Ectodermal cell (in vitro differentiated cells): ENCODE measurements around the gene TRAT1.

ENCODE experiments used
- H3K27ac ChIP-seq: 2 replicates; pipeline ENCODE4 v1.7.0; 2013; ENCODE audit warnings: mild to moderate bottlenecking, low read depth, low read length; ENCODE audit not compliant: insufficient read depth, poor library complexity, severe bottlenecking
- H3K27me3 ChIP-seq: 2 replicates; pipeline ENCODE4 v1.7.0; 2013; ENCODE audit warnings: mild to moderate bottlenecking, low read length; ENCODE audit not compliant: insufficient read depth, control insufficient read depth, poor library complexity, severe bottlenecking
- H3K36me3 ChIP-seq: one replicate; pipeline ENCODE4 v1.7.0; 2013; ENCODE audit warnings: low read length; ENCODE audit not compliant: control insufficient read depth, insufficient read depth
- H3K4me1 ChIP-seq: one replicate; pipeline ENCODE4 v1.7.0; 2013; ENCODE audit warnings: low read length; ENCODE audit not compliant: control insufficient read depth, insufficient read depth
- H3K4me3 ChIP-seq: 2 replicates; pipeline ENCODE4 v1.7.0; 2013; ENCODE audit warnings: low read depth, low read length, control low read depth; ENCODE audit not compliant: insufficient read depth
- H3K9me3 ChIP-seq: 2 replicates; pipeline ENCODE4 v1.7.0; 2013; ENCODE audit warnings: mild to moderate bottlenecking, low read length, moderate library complexity; ENCODE audit not compliant: control insufficient read depth
- WGBS, 2 experiments: methylation state at CpG; one replicate each; pipeline ENCODE4 v1.1.7; 2013; ENCODE audit warnings: missing lambda C conversion rate in 2 of 2; 5-methylcytosine and 5-hydroxymethylcytosine counted together

The TRAT1 gene

DNA sequence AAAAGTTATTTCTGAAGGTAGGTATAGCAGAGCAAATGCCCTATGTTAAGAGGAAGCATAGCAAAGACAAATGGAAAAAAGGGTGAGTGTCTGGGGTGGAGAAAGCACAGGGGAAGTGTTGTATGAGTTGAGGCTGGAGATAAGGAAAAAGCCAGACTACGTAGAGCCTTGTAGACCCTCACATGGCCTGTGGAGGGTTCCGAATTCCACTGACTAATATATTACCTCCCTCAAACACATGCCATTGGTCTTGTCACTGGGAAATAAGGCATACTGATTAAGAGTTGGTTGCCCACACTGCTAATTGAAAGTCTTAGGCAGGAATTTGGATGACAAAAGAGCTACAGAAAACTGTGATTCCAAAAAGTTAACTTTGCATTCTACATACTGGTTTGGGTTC, 65.2 kb downstream of the TRAT1 start:
- 97 to 100% methylated on average over 1 to 2 of the region's 2 CpGs for WGBS, 2 experiments
- H3K36me3 ChIP-seq: no peaks in the 10 kb centered on the region
- no peak overlapping the region for H3K27ac ChIP-seq
- no peaks in the 10 kb centered on the region for H3K4me1 ChIP-seq
- H3K4me3 ChIP-seq: no peak overlapping the region
- H3K27me3 ChIP-seq: no peaks in the 10 kb centered on the region
- H3K9me3 ChIP-seq: no peaks in the 10 kb centered on the region

DNA sequence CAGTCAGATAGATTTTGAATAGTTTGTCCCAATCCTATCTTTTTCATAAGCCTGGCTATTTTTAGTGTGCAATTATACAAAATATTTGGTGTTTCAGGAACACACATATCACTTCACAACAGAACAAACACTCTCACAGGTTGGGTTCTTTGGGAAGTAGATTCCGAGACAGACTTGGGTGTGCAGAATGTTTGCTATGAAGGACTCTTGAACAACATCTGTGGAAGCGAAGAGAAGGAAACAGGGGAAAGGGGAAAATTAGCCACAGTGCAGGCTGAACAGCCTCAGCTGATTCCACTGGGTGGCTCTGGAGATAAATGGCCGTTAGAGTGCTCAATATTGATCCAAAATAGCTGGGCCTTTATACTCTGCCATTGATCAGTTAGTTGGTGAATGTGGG, 69.2 kb downstream of the TRAT1 start:
- Histone ChIP-seq H3K9me3 (no peaks in the 10 kb centered on the region), H3K36me3 (no peaks in the 10 kb centered on the region), H3K4me3 (no peak overlapping the region), H3K27me3 (no peaks in the 10 kb centered on the region), H3K27ac (no peak overlapping the region), H3K4me1 (no peaks in the 10 kb centered on the region)
- WGBS, 2 experiments: 91 to 93% methylated on average over 3 of the region's 3 CpGs

DNA sequence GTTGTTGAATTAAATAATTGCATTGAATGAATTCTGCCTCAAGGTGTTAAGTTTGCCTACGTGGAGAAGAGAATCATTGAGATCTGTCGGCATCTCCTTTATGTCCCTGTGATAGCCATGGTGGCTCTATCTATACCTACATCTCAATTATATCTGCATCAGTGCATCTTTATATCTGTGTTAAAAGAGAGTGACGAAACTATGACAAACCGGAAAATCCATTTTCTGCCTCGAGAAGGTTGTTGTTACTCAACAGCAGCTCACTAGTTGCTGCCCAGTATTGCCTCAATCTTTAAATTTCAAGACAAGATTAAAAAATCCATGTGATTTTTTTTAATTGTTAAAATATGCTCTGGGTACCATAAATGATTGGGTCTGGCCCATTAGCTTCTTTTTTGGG, 72.4 kb downstream of the TRAT1 start:
- H3K4me3 ChIP-seq: no peak overlapping the region
- H3K36me3 ChIP-seq: no peaks in the 10 kb centered on the region
- H3K27ac ChIP-seq: no peak overlapping the region
- H3K9me3 ChIP-seq: no peaks in the 10 kb centered on the region
- H3K4me1 ChIP-seq: no peaks in the 10 kb centered on the region
- 98 to 99% methylated on average over 5 of the region's 5 CpGs for WGBS, 2 experiments
- no peaks in the 10 kb centered on the region for H3K27me3 ChIP-seq

DNA sequence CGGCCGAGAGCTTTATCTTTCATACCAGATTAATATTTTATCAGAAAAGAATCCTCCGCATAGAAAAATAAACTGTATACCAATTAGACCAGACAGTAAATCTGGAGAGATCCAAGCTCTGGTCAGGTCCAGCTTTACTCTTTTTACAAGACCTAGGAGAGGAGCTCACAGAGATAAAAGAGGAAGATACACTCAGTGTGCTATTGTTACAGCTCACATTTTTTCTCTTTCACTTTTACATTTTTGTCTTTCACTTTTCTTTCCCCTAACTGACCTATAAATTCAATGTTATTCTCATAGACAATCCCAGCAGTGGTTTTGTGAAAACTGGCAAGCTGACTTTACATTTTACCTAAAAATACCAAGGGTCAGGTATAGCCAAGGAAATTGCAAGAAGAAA, 75.3 kb downstream of the TRAT1 start:
- WGBS, 2 experiments: 98 to 100% methylated on average over 3 of the region's 3 CpGs
- Histone ChIP-seq H3K27me3 (no peaks in the 10 kb centered on the region), H3K4me3 (no peak overlapping the region), H3K4me1 (no peaks in the 10 kb centered on the region), H3K36me3 (no peaks in the 10 kb centered on the region), H3K27ac (no peak overlapping the region), H3K9me3 (no peaks in the 10 kb centered on the region)

DNA sequence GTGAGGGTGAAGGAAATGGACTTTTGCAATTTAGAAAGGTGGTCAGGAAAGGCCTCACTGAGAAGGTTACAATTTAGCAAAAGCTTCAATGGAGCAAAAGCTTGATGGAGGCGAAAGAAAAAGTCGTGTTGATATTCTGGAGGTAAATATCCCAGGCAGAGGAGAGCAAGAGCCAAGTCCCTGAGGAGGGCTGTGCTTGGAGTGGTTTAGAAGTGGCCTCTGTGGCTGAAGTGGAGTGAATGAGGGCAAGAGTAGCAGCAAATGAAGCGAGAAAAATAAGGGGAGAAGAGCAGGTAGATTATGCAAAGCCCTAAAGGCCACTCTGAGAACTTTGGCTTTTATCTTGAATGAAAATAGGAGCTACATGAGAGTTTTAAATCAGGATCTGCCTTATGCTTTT, 76.9 kb downstream of the TRAT1 start:
- H3K27ac ChIP-seq: no peak overlapping the region
- H3K4me1 ChIP-seq: no peaks in the 10 kb centered on the region
- H3K36me3 ChIP-seq: no peaks in the 10 kb centered on the region
- 85 to 89% methylated on average over 3 of the region's 3 CpGs for WGBS, 2 experiments
- H3K4me3 ChIP-seq: no peak overlapping the region
- no peaks in the 10 kb centered on the region for H3K9me3 ChIP-seq
- H3K27me3 ChIP-seq: no peaks in the 10 kb centered on the region
